ENCODE data around the gene ADGRG1.

- TF ChIP-seq POLR2A (IDR thresholded peaks at IDR 0.05) (no peak), POLR2AphosphoS5 (IDR thresholded peaks at IDR 0.05) (no peak)
These were observed 11.6 kb upstream of the ADGRG1 start for GRCh38 chr16:57616876-57617275.
